Heart left ventricle (tissue), 13 donors: ENCODE data around the gene TAGAP.

Experiments
- POLR2A ChIP-seq, 2 donors: fragments of 450-650 bp; IDR thresholded peaks; one replicate each; pipeline ENCODE4 v1.6.1; 2017; ENCODE audit warnings: antibody characterized with exemption in 2 of 2, mild to moderate bottlenecking in 2 of 2, moderate library complexity in 2 of 2
- TF ChIP-seq, protein P1 (sequence below), 12 donors: fragments of 200-600 bp; sonication (generic) in 4 of 12; IDR thresholded peaks; one replicate each; pipeline versions ENCODE4 v1.5.0 to v1.8.0; 2018 to 2022; ENCODE audit warnings: antibody characterized with exemption in 12 of 12, mild to moderate bottlenecking in 5 of 12
- donor health status: ischemic (EF 13 %, LVEDD 7.1; RV severe dilation, severe dysfunction).
- donor health status: DM: no; HTN: yes; CAD: no.
- donor health status: DM: no; HTN: no; CAD: no.
- donor health status: ischemic (EF 25% LVEDD 6.9; RV normal size, moderate dysfunction).
- donor health status: ischemic (EF 25% LVEDD 5.7; RV mildly dilated, moderate dysfunction).
- donor health status: ischemic (EF 35%, LVEDD 5.7; RV mildly dilated, moderate dysfunction).
- donor health status: nonischemic (EF 11% LVEDD 7.7; RV severe dilation, severe dysfunction).
- donor health status: DM: yes; HTN: yes; CAD: no.
- donor health status: PGD.
- donor health status: ischemic (EF 29% LVEDD 5.4; RV normal size, mild dysfunction).
- donor health status: nonischemic (EF 23%, LVEDD 6.1; RV moderate dilation, normal function).

DNA sequence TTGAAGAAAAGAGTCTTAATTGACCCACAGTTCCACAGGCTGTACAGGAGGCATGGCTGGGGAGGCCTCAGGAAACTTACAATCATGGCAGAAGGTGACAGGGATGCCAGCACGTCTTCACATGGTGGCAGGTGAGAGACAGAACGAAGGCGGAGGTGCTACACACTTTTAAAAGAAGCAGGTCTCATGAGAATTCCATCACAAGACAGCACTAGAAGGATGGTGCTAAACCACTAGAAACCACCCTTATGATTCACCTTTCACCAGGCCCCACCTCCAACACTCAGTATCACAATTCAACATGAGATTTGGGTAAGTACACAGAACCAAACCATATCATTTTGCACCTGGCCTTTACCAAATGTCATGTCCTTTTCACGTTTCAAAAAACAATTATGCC, 20.9 kb downstream of the TAGAP start:
- TF ChIP-seq, protein P1, sequence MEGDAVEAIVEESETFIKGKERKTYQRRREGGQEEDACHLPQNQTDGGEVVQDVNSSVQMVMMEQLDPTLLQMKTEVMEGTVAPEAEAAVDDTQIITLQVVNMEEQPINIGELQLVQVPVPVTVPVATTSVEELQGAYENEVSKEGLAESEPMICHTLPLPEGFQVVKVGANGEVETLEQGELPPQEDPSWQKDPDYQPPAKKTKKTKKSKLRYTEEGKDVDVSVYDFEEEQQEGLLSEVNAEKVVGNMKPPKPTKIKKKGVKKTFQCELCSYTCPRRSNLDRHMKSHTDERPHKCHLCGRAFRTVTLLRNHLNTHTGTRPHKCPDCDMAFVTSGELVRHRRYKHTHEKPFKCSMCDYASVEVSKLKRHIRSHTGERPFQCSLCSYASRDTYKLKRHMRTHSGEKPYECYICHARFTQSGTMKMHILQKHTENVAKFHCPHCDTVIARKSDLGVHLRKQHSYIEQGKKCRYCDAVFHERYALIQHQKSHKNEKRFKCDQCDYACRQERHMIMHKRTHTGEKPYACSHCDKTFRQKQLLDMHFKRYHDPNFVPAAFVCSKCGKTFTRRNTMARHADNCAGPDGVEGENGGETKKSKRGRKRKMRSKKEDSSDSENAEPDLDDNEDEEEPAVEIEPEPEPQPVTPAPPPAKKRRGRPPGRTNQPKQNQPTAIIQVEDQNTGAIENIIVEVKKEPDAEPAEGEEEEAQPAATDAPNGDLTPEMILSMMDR (IDR thresholded peaks at IDR 0.05): no peak
- no peak for TF ChIP-seq POLR2A (IDR thresholded peaks at IDR 0.05)
